H1 (cell line): ENCODE measurements around the gene UQCC3. TPM values are rescaled to one million over a fixed set of nuclear protein-coding genes. Genes with fewer than 3 reads are reported as not detected.
"Not testable (repeated sequence)": the region's sequence is repeated elsewhere in the genome, so short reads cannot be mapped to it uniquely, and the experiment has no call there.

Source experiments
- CTCF ChIA-PET: fragments of 300-600 bp; sonication (Branson Sonifier 250); formaldehyde crosslinking; loops from one replicate; lab custom pipeline; 2021; ENCODE audit not compliant: partially characterized antibody; lab: Charles Lee
- POLR2A ChIA-PET: fragments of 300-600 bp; sonication (Branson Sonifier 250); formaldehyde crosslinking; loops from one replicate; lab custom pipeline; 2021; ENCODE audit warnings: inconsistent platforms; ENCODE audit not compliant: partially characterized antibody; lab: Charles Lee
- DNase-seq, 2 experiments: peaks; one replicate each; pipeline versions ENCODE4 v3.0.0 to v3.0.0-alpha.2; 2010 to 2022; ENCODE audit warnings: low spot score in 2 of 2, low read depth in 1 of 2, mixed read lengths in 1 of 2
- FAIRE-seq: peaks from 2 replicates; lab custom pipeline; 2011; peaks lifted over from hg19 to GRCh38; lab: Jason Lieb, UNC
- H2AFZ ChIP-seq: 2 replicates; pipeline ENCODE4 v1.8.1; 2012; ENCODE audit warnings: low read length, inconsistent platforms
- H2AK5ac ChIP-seq: 2 replicates; pipeline ENCODE4 v1.6.1; 2013; ENCODE audit warnings: low read depth, low read length
- H2BK120ac ChIP-seq: replicated peaks from 2 replicates; pipeline ENCODE3; 2013; ENCODE audit warnings: low read depth, low read length, inconsistent platforms
- H2BK12ac ChIP-seq: 2 replicates; pipeline ENCODE4 v1.6.1; 2013; ENCODE audit warnings: low read depth, low read length
- H2BK15ac ChIP-seq: 2 replicates; pipeline ENCODE4 v1.6.1; 2013; ENCODE audit warnings: low read length
- H2BK20ac ChIP-seq: 2 replicates; pipeline ENCODE4 v1.6.1; 2013; ENCODE audit warnings: low read length
- H2BK5ac ChIP-seq: 2 replicates; pipeline ENCODE4 v1.6.1; 2013; ENCODE audit warnings: low read depth, low read length
- H3K14ac ChIP-seq: 2 replicates; pipeline ENCODE4 v1.6.1; 2013; ENCODE audit warnings: inconsistent platforms; ENCODE audit not compliant: insufficient read length
- H3K18ac ChIP-seq: 2 replicates; pipeline ENCODE4 v1.6.1; 2013; ENCODE audit warnings: low read length; ENCODE audit errors: extremely low read depth
- H3K23ac ChIP-seq: 2 replicates; pipeline ENCODE4 v1.6.1; 2013; ENCODE audit warnings: inconsistent platforms; ENCODE audit not compliant: insufficient read length
- H3K23me2 ChIP-seq: 2 replicates; pipeline ENCODE4 v1.6.1; 2013; ENCODE audit warnings: low read depth, low read length
- H3K27ac ChIP-seq: 2 replicates; pipeline ENCODE4 v1.6.1; 2011; ENCODE audit warnings: low read depth, low read length, inconsistent platforms
- H3K27me3 ChIP-seq, 4 experiments: replicated peaks in 1 of 4; 1 replicate in 1 of 4; 2 replicates in 3 of 4; pipeline versions ENCODE4 v1.6.1 to v1.8.1; 2011 to 2013; ENCODE audit warnings: low read length in 3 of 4, mild to moderate bottlenecking in 3 of 4, inconsistent platforms in 2 of 4, mixed read lengths in 2 of 4, moderate library complexity in 1 of 4; ENCODE audit not compliant: control insufficient read depth in 3 of 4, insufficient read depth in 3 of 4; ENCODE audit errors: extremely low read depth in 1 of 4
- H3K36me3 ChIP-seq, 4 experiments: 2 replicates each; pipeline versions ENCODE4 v1.6.1 to v1.8.1; 2011 to 2013; ENCODE audit warnings: mild to moderate bottlenecking in 4 of 4, low read length in 3 of 4, moderate library complexity in 2 of 4, control low read depth in 1 of 4, inconsistent platforms in 1 of 4; ENCODE audit not compliant: insufficient read depth in 4 of 4, control insufficient read depth in 2 of 4
- H3K4ac ChIP-seq: replicated peaks from 2 replicates; pipeline ENCODE3; 2013; ENCODE audit warnings: low read length, low read depth, mixed read lengths, inconsistent platforms; ENCODE audit not compliant: insufficient read length
- H3K4me1 ChIP-seq, 4 experiments: replicated peaks in 1 of 4; 1 replicate in 1 of 4; 2 replicates in 3 of 4; pipeline versions ENCODE4 v1.6.1 to v1.8.1; 2011 to 2013; ENCODE audit warnings: low read length in 3 of 4, inconsistent platforms in 2 of 4, mixed read lengths in 1 of 4; ENCODE audit not compliant: insufficient read depth in 4 of 4, control insufficient read depth in 3 of 4
- H3K4me2 ChIP-seq, 2 experiments: 2 replicates each; pipeline versions ENCODE4 v1.6.1 to v1.8.1; 2011 to 2013; ENCODE audit warnings: low read depth in 2 of 2, low read length in 2 of 2, control low read depth in 1 of 2, inconsistent platforms in 1 of 2, mild to moderate bottlenecking in 1 of 2; ENCODE audit not compliant: insufficient read depth in 1 of 2
- H3K4me3 ChIP-seq, 4 experiments: fragments of 200-600, 300-600 bp in 1 of 4; sonication (generic), shearing (Covaris generic), sonication (Bioruptor Twin) in 1 of 4; 2 replicates each; pipeline versions ENCODE4 v1.5.1 to v1.8.1; 2011 to 2016; ENCODE audit warnings: low read length in 4 of 4, low read depth in 3 of 4, control low read depth in 2 of 4, inconsistent platforms in 2 of 4, mild to moderate bottlenecking in 2 of 4, mixed read lengths in 1 of 4, moderate library complexity in 1 of 4; ENCODE audit not compliant: insufficient read depth in 2 of 4; ENCODE audit errors: extremely low read depth in 1 of 4
- H3K56ac ChIP-seq: replicated peaks from 2 replicates; pipeline ENCODE3; 2013; ENCODE audit warnings: low read depth, mild to moderate bottlenecking, mixed read lengths, low read length, inconsistent platforms; ENCODE audit not compliant: insufficient read length
- H3K79me1 ChIP-seq: 2 replicates; pipeline ENCODE4 v1.6.1; 2013; ENCODE audit warnings: low read depth, low read length, control low read depth
- H3K79me2 ChIP-seq, 2 experiments: 2 replicates each; pipeline versions ENCODE4 v1.6.1 to v1.8.1; 2012 to 2013; ENCODE audit warnings: low read length in 2 of 2, mild to moderate bottlenecking in 2 of 2, inconsistent platforms in 1 of 2; ENCODE audit not compliant: insufficient read depth in 2 of 2, control insufficient read depth in 1 of 2
- H3K9ac ChIP-seq, 4 experiments: replicated peaks in 1 of 4; 1 replicate in 1 of 4; 2 replicates in 3 of 4; pipeline versions ENCODE4 v1.6.1 to v1.8.1; 2011 to 2013; ENCODE audit warnings: low read depth in 3 of 4, low read length in 3 of 4, control low read depth in 2 of 4, mild to moderate bottlenecking in 2 of 4, moderate library complexity in 2 of 4, inconsistent platforms in 1 of 4; ENCODE audit errors: extremely low read depth in 1 of 4
- H3K9me3 ChIP-seq, 2 experiments: 2 replicates each; pipeline versions ENCODE4 v1.6.1 to v1.8.1; 2012 to 2013; ENCODE audit warnings: mild to moderate bottlenecking in 2 of 2, moderate library complexity in 2 of 2, control low read depth in 1 of 2, inconsistent platforms in 1 of 2, low read depth in 1 of 2, low read length in 1 of 2, mixed read lengths in 1 of 2; ENCODE audit not compliant: insufficient read depth in 2 of 2
- H4K20me1 ChIP-seq, 2 experiments: replicated peaks in 1 of 2; 2 replicates each; pipeline versions ENCODE3 to v1.8.1; 2011 to 2013; ENCODE audit warnings: inconsistent platforms in 2 of 2, low read length in 2 of 2, mild to moderate bottlenecking in 1 of 2; ENCODE audit not compliant: insufficient read depth in 2 of 2, control insufficient read depth in 1 of 2
- H4K5ac ChIP-seq: 2 replicates; pipeline ENCODE4 v1.6.1; 2013; ENCODE audit warnings: low read length, low read depth, mixed read lengths, inconsistent platforms; ENCODE audit not compliant: insufficient read length
- H4K8ac ChIP-seq: 2 replicates; pipeline ENCODE4 v1.8.0; 2013; ENCODE audit warnings: mild to moderate bottlenecking, moderate library complexity, low read length, inconsistent platforms; ENCODE audit not compliant: insufficient read depth; ENCODE audit errors: extremely low read depth
- H4K91ac ChIP-seq: replicated peaks from 2 replicates; pipeline ENCODE3; 2013; ENCODE audit warnings: low read length, mixed read lengths, inconsistent platforms; ENCODE audit not compliant: insufficient read length
- WGBS, 2 experiments: shearing (Covaris generic) in 1 of 2; methylation state at CpG; one replicate each; pipeline versions ENCODE4 v1.1.6 to v1.1.7; 2013 to 2015; ENCODE audit warnings: low lambda C conversion rate in 2 of 2, mixed read lengths in 2 of 2, inconsistent platforms in 1 of 2, low coverage in 1 of 2, missing lambda C conversion rate in 1 of 2; ENCODE audit not compliant: insufficient replicate concordance in 2 of 2, insufficient coverage in 1 of 2, insufficient read length in 1 of 2; ENCODE audit errors: extremely low coverage in 1 of 2, missing lambda C conversion rate in 1 of 2; 5-methylcytosine and 5-hydroxymethylcytosine counted together
- polyA plus RNA-seq, 7 experiments: library from polyadenylated mRNA; depleted of rRNA in 3 of 7; stranded (reverse) in 5 of 7; unstranded in 2 of 7; fragments of >200 nt in 5 of 7; fragments of 200-250 nt in 2 of 7; gene quantifications; 1 replicate in 5 of 7; 2 replicates in 1 of 7; 4 replicates in 1 of 7; pipeline versions ENCODE4 v1.2.1 to v1.2.3, GENCODE V29; 2011 to 2013; ENCODE audit warnings: missing spikeins in 2 of 7, mixed read lengths in 2 of 7
- total RNA-seq: library from RNA; stranded (reverse); fragmentation: NEBNext Ultra II Directional; extraction: Animal tissue kit (Norgen Biotek cat#: 25700); gene quantifications from 2 replicates; pipeline ENCODE4 v1.2.1, GENCODE V29; 2021

Gene UQCC3
- total and polyA plus RNA-seq, 2 of the 8 experiments (the other 6 are each of a cell fraction or from before 2014, with no cell fraction given) = 14.2 to 15.7 TPM

GRCh38 chr11:62650283-62650682 lies 21.2 kb upstream of the UQCC3 start:
- H2AK5ac ChIP-seq, H2BK12ac ChIP-seq, DNase-seq, H3K79me1 ChIP-seq, H3K27ac ChIP-seq, H2BK5ac ChIP-seq, H3K4me1 ChIP-seq, H2BK20ac ChIP-seq, H2BK120ac ChIP-seq, H4K5ac ChIP-seq, H3K18ac ChIP-seq, H2AFZ ChIP-seq, H3K23me2 ChIP-seq, H3K27me3 ChIP-seq, H3K23ac ChIP-seq, H3K4me3 ChIP-seq, FAIRE-seq, H3K9me3 ChIP-seq, H3K4me2 ChIP-seq, H4K8ac ChIP-seq, H4K91ac ChIP-seq, H3K9ac ChIP-seq, H3K14ac ChIP-seq, H2BK15ac ChIP-seq, H3K4ac ChIP-seq, H3K56ac ChIP-seq: not testable (repeated sequence)
- peaks cover 3 to 23% of the 10 kb centered on the region in 2 experiments for H4K20me1 ChIP-seq
- CTCF ChIA-PET = interaction anchor here (0.7 to 3.2 kb wide), 7 partner anchors 19 to 107 kb away, joined by 3 to 14 read pairs (median 3); partner anchors contain the start of gene LRRN4CL
- H3K36me3 ChIP-seq = peaks cover 0 to 14% (median 7%) of the 10 kb centered on the region in 4 experiments; a peak in 5 of 8 replicates
- 96% methylated on average over 11 of the region's 12 CpGs; no CpG with 5 or more reads in 1 of the 2 experiments for WGBS, 2 experiments
- peaks cover 10 to 33% of the 10 kb centered on the region in 2 experiments for H3K79me2 ChIP-seq
- POLR2A ChIA-PET = interaction anchor here (1.3 to 50.4 kb wide), 3 partner anchors 41 to 206 kb away, joined by 3 to 2041 read pairs (median 52); partner anchors contain the start of genes BSCL2, C11orf98, CSKMT and GNG3
